Astrocyte of the hippocampus (primary cell): ENCODE results near the gene ADAD2.

Source experiments
- DNase-seq: peaks from one replicate; pipeline ENCODE4 v3.0.0; 2011; ENCODE audit warnings: low read depth, low spot score

Gene ADAD2

GRCh38 chr16:84176192-84177053 lies 14.5 kb upstream of the ADAD2 start:
- DNase-seq, result no peak

- peak; percentile 47 for DNase-seq
Measured at GRCh38 chr16:84177741-84178073, 13.2 kb upstream of the ADAD2 start.

DNA sequence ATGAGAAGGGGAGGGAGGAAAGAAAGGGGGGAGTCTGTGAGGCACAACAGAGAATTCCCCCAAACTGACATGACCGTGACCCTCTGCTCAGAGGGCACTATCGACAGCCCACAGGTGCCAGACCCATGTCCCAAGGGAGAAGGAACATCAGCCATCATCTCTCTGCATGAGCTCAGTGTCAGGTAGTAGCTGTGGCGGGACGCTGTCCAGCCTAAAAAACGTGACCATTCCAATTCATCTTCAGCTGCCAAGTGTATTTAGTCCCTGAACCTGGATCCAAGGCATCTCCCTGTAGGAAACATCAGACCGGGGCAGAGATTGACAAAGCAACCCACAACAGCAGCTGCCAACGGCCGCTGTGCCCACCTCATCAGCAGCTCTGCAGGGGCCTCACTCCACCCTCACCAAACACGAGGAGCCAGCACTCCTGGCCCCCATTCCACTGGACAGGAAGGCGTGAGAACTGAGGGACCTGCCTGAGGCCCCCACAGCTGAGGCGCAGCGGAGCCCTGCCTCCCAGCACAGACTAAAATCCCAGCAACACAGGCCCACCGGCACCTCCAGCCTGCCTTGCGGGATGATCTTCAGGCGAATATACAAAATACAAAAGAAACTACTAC lies 12.7 kb upstream of the ADAD2 start:
- DNase-seq, result no peak

DNA sequence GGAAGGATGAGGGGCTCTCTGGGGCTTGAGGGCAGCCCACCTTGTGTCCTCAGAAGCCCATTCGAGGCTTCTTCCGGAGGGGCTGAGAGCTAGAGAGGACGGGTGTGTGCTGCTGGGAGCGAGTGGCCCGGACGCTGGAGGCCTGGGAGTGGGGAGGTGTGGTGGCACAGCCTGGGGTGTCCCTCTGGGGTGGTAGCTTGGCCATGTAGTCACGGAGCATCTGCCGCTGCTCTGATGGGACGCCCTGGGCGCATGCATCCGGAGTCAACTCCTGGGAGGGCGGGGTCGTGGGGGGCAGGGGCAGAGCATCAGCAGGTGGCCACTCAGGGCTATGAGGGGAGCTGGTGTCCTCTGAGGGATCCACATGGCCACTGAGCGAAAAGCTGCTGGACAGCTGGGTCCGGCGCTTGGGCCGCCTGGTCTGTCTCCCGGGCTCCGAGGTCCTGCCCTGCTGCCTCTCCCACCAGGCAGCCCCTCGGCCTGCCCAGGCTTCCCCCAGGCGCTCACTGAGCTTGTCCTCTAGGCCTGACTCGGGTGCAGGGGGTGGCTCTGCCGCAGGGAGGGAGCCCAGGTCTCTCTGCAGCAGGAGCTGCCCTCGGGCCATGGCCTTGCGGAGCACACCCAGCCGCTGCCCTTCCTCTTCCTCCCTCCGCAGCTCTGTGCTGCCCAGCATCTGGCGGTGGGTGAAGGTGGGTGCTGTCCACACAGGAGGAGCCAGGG lies 11.9 kb upstream of the ADAD2 start:
- DNase-seq, result no peak

DNA sequence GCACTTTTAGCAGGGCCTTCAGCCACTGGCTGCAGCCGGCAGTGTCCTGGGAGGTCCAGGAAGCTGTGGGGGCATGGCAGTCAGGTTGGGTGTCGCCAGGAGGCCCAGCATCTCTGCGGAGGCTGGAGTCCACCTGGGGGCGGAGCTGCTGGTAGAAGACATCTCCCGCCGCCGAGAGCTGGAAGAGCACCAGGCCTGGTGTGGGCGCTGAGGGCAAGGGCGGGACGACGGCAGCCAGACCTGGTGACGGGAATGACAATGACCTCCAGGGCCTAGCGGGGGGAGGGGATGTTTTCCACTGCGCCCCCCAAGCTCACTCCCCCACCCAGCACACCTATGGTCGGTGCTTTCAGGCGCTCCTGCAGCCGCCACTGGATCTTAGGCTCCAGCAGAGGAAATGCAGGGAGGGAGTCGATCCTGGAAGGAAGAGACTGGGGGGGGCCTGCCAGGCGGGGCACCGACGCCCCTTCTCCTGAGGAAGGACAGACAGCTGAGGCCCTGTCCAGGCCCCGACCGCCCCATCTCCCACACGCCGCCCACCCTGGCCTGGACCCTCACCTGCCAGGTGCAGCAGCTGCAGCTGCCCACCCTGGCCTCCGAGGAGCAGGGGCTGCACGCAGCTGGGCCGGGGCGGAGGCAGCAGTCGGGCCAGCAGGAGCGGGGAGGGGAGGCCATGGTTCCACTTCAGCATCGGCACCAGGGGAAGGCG lies 11.2 kb upstream of the ADAD2 start:
- DNase-seq, result no peak

- DNase-seq, result no peak
Measured at GRCh38 chr16:84180519-84181140, 10.3 kb upstream of the ADAD2 start.

GRCh38 chr16:84181144-84181915 lies 9.6 kb upstream of the ADAD2 start:
- no peak for DNase-seq

GRCh38 chr16:84182104-84182503 lies 8.9 kb upstream of the ADAD2 start:
- no peak for DNase-seq

GRCh38 chr16:84182680-84183571 lies 8.0 kb upstream of the ADAD2 start:
- no peak for DNase-seq

GRCh38 chr16:84183572-84183875 lies 7.4 kb upstream of the ADAD2 start:
- DNase-seq, result no peak

- no peak for DNase-seq
Measured at GRCh38 chr16:84183911-84184591, 6.9 kb upstream of the ADAD2 start.

GRCh38 chr16:84184775-84185174 lies 6.2 kb upstream of the ADAD2 start:
- no peak for DNase-seq

DNA sequence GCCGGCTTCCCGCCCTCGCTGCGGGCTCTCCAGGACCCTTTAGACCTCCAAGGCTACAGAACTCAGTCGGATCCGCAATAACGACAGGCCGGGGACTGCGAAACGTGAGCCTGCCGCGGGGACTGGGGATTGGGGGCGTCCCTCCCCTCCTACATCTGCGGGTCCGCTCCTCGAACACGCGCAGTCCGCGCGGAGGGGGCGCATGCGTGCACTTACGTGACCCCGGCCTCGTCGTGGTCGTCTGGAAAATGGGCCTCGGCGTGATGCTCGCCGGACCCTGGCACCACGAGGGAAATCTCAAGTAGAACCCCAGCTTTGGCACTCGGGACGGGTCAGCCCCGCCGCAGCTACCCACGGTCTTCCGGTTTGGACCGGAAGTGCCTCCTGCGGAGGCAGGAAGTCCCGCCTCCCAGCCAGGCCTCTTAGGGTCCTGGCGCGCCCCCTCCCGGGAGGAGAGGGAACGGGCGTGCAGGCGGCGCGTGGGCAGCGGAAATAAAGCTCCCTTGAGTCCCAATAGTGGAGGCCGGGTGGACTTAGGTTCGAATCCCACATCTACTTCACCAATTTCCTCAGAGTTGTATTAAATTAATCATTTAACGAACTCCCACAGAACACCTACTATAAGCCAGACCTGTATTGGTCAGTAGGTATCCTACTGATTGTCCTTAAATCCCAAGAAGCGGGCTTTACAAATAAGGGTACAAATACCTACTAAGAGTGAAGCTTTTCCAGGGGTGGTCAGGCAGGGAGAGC lies 4.1 kb upstream of the ADAD2 start, which contains the start of gene TAF1C:
Gene TAF1C, minus strand, starts transcription at position 373 of the 753 bp plus-strand sequence. CDS start 2,069 bp downstream, outside the sequence.
- DNase-seq, result peak; percentile 99

GRCh38 chr16:84191466-84191865 lies 509 bp downstream of the ADAD2 start:
- no peak for DNase-seq

DNA sequence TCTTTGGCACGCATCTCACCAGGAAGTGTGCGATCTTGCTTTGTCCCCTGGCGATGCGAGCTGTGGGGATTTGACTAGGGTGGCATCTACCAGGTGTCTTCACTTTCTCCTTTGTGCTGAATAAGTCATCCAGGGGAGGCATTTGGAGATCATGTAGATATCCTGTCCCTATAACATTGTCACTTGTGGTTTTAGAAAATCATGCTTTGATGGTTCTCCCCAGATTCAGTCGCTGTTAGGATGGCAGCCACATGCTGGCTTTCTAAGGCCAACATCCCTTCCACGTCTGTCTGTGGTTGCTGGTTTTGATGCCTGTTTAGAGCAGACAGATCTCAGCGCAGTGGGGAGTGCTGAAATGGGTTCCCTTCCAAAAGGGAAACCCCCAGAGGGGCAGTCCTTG lies 2.5 kb downstream of the ADAD2 start:
- no peak for DNase-seq

GRCh38 chr16:84194018-84194417 lies 3.1 kb downstream of the ADAD2 start:
- no peak for DNase-seq

GRCh38 chr16:84194470-84195200 lies 3.7 kb downstream of the ADAD2 start:
- no peak for DNase-seq
